HG02973 (cell line): ENCODE data around the gene NUDCD3.
A peak's percentile ranks its signal among the peaks of the same experiment; 100 is the strongest.

Experiments
- ATAC-seq: cut with Tn5 transposase; IDR thresholded peaks from one replicate; pipeline ENCODE4 v1.9.1; 2021; ENCODE audit warnings: moderate library complexity; ENCODE audit not compliant: unreplicated experiment

Gene NUDCD3

DNA sequence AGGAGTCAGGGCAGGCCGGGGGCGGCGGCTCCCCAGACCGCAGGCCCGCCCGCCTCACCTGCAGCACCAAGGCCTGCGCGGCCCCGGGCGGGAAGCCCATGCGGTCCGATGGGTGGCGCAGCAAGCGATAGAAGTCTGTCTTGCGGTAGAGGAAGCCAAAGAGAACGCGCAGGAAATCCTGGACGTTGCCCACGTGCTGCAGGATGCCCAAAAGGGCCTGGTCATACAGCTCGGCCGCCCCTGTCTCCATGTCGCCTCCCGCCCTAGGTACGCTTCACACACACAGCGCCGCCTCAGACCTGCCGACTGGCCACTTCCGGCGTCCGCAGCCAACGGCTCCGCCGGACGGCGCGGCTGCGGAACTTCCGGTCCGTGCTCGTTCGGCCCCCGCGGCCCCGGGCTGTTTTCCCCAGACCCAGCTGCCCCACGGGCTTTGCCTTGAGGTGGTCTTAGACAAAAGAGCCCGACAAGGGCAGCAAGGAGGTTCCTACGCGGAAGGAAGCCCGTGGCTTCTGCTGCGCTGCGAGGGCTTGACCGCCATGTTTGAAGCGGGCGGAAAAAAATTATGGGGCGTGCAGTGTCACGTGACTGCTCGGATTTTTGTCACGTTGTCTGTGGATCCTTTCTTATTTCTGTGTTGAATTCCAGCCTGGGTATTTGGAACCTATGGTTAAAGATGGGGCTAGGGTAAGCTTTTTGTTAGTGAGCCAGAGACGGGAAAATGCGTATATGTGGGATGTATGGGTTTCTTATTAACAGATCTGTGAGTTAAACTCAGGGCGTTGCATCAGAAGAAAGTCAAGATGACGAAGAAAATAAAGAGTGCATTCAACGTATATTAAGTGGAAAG lies at the start of gene NUDCD3:
Gene NUDCD3, minus strand, starts transcription at position 308 of the 850 bp plus-strand sequence. Its CDS starts 58 bp downstream, at position 250.
- ATAC-seq: peak; percentile 87

DNA sequence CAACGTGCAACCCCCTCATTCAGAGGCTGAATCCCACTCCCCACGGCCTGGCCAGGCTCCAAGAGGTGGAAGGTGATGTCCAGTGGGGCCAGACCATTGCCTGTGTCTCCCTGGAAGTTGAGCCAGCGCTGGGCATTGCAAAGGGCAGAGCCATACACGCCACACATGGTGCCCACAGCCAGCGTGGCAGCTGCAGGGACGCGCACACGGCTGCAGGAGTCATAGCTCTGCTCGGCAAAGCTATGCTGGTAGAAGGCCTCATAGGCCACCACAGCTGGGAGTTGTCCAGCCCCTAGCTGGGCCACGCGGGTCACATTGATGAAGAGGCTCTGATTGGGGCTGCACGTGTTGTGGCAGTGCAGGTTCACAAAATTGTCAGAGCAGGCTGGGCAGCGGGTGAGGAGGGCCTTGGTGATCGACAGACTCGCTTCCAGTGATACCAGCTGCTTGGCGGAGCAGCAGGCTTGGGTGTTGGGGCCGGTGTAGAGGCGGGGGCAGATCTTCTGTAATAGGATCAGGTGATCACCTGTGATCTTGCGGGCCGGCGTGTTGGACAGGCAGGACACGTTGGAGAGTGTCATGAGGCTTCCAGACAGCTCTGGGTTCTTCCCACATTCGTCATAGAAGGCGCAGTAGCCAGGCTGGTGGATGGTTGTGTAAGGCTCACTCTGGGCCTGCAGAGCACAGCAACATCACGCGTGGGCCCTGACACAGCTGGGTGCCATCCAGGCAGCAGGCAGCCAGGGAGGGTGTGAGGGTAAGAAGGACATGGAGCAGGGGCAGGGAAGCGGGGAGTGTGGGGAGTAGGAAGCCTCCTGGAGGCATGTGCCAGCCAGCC lies 49.4 kb upstream of the NUDCD3 start:
- ATAC-seq: no peak

DNA sequence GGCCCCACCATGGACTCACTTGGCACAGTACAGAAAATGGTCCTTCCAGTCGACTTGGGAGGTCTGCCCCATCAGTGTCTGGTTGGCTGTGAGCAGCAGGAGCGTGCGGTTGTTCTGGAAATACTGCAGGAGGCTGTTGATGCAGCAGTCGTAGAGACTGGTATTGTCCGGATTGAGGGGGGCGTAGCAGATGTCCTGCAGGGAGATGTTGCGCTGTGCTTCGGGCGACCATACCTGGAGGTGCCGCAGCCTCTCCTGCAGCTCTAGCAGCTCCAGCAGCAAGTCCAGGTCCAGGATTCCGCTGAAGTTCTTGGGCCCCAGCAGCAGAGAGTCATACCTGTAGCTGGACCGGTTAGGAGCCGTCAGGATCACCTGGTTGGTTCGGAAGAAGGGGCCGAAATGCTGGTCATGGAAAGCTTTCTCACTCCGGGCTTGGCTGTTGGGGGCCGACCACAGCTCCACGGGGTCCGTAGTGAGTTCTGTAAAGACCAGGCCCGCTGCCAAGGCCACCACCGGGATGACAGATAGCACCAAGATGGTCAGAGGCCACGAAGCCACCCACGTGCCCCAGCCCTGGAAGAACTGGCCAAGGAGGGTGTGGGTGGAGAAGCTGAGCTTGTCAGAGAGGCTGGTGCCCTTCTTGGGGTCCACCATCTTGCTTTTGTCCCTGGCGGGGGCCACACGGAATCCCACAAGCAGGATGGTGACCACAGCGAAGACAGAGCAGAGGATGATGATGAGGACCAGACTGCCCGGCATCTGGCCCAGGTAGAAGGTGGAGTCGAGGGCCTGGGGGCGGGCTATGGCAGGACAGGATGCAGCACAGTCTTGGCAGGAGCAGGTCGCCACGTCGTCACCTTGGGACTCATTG lies 48.6 kb upstream of the NUDCD3 start:
- no peak for ATAC-seq

DNA sequence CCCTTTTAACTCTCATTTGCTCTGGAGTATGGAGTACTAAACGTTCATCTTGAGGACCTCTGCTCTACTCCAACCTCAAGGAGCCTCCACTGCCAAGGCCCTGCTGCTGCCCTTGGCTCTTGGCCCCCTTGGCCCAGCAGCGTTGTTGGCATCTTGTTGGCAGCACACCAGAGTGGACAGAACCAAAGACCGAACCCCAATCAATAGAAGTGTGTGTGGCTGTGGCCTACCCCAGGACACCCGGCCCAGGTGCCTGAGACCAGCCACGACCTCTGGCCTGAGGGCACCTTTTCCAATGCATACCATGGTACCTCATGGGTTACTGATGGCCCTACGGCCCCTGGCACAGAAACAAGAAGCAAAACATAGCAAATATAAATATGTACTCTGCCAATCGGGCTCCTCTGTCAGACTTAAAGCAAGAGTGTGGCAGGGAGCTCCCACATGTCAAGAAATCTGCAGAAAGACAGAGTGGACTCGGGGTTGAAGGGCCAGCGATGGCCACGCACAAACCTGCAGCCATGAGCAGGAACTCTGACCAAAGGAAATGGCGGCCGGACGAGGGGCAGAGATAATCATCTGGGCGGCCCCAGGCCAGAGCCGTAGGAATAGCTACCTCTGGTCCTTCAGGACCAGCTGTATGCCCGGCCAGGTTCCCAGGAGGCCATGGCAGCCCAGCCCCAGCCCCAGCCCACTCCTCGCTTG lies 47.8 kb upstream of the NUDCD3 start:
- ATAC-seq: no peak

DNA sequence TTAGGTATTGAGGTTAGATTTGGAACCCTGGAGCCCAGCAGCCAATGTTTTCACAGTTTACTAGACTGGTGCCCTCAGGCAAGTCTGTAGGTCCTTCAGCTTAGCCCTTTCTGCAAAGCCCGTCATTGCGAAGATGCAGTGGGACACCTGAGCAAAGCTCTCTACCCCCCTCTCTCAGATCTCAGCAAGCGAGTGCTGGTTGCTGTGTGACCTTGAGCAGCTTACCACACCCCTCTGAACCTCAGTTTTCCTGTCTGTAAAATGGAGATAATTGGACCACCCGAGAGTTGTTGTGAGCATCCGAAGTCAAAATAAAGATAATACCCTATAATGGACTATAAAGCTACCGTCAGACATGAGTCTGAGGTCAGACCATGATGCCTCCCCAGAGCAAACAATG lies 47.0 kb upstream of the NUDCD3 start:
- ATAC-seq: no peak

DNA sequence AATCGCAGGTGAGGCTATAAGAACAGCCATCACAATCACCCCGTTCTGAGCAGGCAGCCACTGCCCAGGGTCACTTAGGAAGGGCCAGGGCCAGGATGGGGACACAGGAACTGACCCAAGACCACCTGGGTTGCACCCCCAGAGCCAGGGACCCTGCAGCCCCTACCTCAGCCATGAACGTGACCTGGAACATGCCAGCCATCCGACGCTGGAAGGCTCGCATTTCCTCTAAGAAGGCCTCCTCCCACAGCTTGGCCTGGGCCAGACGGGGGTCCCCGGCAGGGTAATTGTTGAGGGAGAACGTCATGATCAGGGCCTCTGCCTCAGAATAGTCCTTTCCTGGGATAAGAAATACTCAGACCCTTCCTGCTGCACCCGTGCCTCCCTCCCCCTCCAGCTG lies 45.6 kb upstream of the NUDCD3 start:
- no peak for ATAC-seq

DNA sequence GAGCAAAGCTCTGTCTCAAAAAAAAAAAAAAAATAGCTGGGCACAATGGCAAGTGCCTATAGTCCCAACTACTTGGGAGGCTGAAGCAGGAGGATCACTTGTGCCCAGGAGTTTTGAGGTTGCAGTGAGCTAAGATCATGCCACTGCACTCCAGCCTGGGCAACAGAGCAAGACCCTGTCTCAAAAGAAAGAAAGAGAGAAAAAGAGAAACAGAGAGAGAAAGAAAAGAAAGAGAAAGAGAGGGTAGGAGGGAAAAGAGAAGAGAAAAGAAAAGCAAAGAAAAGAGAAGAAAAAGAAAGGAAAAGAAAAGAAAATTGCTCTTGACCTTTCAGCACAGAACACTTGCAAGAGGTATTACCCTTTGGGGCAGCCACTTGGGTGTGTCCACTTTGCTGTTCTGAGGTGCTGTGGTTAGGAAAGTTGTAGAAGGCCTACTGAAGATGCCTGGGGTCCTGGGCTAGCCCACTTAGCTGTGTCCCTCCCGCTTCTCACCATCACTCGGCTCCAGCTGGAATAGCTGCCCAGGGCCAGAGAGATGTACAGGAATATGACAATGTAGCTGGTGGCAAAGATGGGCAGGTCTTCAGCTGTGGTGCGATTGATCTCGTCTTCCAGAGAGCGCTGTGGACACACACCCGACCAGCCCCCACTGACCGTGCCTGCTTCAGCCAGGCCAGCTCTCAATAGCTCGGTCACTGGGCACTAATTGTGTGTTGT lies 45.0 kb upstream of the NUDCD3 start:
- no peak for ATAC-seq

DNA sequence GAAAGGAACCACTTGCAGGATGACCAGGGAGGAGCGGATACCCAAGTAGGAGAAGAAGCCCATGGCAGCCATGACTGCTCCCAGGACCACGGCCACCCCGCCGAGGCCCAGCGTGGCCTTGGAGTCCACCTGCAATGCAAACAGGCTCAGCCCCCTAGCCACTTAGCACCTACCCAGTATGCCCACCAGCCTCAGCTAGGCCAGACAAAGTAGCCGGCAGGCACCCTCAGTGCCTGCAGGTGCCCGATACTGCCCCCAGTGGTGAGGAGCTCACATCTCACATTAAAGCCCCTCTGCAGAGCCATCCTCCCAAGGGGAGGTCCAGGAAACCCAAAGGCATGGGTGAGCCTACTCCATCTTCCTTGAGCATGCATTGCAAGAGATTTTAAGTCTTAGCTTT lies 44.0 kb upstream of the NUDCD3 start:
- ATAC-seq: no peak

DNA sequence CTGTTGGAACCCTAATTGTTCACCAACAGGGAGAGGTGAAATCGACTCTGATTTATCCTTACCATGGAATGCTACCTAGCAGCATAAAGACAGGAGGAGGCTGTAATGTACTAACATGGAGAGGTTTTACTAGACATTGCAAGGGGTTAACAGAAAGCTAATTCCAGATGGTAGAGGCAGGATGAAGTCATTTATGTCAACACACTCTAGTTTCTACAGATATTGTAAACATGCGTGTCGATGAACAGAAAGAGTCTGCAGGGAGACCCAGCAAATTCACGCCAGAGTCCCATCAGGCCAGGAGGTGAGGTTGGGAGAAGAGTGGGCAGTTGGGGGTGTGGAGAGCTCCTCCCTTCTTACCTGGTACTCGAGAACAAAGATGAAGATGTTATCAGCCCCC lies 43.6 kb upstream of the NUDCD3 start:
- no peak for ATAC-seq

DNA sequence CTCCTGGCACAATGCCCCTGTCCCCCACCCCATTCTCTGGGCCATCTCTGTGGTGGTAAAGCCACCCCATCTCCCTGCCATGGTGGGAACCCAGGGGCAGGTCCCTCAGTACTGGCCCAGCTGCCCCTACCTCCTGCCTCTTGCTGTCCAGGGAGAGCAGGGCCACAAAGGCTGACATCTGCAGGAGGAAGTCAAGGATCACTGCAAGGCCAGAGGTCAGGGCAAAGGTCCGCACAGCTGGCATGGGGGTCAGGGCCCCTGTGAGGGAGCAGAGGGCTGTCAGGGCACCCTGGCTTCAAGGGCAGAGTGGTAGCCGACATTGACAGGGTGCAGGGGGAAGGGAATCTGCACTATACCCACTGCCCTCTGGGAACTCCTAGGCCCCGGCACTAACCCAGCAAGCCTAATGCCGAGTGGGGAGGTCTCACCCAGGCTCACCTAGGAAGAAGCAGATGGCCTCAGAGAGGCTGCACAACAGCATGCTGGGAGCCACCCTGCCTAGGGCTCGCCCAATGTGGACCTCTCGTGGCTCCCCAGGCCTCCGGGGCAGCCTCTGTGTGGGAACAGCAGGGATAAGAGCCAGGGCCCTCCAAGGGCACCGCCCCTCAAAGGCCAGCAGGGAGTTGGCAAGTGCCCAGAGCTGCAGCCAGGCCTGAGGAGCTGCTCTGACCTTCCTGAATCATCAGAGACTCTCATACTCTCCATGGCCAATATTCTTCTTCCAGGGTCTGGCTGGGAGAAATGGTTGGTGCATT lies 43.0 kb upstream of the NUDCD3 start:
- no peak for ATAC-seq

DNA sequence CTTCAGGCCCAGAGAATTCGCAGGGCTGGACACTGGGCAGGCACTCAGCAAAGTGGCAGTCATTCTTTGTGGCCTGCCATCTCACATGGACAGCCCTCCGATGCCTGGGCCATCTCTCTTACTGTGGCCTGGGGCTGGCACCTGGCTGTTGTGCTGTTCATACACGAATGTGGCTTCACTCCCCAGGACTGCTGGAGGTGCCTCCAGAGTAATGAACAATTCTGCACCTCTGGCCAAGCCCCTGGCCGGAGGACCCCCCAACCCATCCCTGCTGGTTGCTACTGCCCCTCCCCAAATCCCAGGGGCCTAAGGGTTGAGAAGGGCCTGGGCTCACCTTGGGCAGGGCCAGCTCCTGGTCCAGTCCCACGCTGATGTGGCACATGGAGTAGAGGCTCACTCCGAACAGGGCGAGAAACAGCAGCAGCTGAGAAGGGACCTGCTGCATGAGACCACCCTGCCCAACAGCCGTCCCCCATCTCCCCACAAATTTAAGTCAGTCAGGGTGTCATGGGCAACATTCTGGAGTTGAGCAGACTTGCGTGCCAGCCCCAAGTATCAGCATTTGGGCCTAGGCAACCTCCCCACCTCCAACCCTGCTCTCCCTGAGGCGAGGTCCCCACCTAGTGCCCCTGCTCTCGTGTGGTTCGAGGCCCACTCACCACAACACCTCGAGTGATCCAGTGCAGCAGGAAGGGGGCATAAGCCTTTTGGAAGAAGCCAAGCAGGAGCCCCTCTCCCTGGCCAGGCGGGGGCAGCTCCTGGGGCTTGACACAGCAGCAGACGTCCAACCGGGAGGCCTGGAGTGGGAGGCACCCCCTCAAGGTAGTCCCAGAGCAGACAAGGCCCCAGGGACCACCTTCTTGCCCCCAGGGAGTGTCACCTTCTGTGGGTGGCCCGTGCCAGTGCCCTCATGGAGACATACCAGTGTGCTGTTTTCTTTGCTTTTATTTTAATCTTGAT lies 41.2 kb upstream of the NUDCD3 start:
- no peak for ATAC-seq

DNA sequence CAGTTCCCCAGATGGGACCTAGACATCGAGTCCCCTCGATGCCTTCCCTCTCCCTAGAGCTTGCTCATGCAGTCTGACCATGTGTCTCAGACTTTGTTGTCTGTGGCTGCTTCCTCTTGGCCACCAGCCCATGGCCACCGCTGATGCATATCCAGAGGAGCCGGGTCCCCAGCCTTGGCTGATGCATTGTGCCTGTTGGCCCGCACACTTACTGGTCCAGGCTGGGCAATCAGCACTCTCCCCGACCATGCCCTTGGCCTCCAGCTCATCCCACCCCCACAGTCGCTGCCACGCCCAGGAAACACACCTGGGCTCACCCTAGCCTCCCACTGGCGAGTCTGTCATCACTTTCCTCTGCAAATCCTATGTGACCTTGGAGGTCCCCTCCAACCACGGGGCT lies 40.5 kb upstream of the NUDCD3 start:
- ATAC-seq: no peak

DNA sequence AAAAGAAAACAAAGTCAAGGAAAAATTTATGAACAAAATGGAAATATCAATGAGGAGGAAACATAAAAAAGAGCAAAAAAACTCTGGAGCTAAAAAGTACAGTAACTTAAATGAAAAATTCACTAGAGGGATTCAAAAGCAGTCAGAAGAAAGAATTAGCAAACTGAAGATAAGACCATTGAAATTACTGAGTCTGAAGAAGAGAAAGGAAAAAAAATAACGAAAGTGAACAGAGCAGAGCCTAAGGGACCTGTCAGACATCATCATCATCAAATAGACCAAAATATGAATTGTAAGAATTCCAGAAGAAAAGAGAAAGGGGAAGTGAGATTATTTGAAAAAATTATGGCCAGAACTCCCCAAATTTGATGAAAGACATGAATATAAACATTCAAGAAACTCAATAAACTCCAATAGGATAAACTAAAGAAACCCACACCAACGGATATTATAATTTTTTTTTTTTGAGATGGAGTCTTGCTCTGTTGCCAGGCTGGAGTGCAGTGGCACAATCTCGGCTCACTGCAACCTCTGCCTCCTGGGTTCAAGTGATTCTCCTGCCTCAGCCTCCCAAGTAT lies 34.4 kb upstream of the NUDCD3 start:
- ATAC-seq: no peak

DNA sequence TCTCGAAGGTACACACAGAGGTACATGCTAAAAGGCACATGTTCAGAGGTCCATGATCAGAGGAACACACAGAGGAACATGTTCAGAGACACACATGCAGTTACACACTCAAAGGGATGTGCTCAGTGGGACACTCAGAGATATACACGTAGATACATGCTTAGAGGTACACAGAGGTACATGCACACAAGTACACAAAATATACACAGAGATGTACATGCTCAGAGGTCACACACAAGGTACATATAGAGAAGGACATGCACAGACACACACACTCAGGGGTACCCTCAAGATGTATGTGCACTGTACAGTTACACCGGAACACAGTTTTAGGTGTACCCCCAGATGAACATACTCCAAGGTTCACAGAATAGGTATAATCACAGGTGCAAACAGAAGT lies 31.9 kb upstream of the NUDCD3 start:
- no peak for ATAC-seq

DNA sequence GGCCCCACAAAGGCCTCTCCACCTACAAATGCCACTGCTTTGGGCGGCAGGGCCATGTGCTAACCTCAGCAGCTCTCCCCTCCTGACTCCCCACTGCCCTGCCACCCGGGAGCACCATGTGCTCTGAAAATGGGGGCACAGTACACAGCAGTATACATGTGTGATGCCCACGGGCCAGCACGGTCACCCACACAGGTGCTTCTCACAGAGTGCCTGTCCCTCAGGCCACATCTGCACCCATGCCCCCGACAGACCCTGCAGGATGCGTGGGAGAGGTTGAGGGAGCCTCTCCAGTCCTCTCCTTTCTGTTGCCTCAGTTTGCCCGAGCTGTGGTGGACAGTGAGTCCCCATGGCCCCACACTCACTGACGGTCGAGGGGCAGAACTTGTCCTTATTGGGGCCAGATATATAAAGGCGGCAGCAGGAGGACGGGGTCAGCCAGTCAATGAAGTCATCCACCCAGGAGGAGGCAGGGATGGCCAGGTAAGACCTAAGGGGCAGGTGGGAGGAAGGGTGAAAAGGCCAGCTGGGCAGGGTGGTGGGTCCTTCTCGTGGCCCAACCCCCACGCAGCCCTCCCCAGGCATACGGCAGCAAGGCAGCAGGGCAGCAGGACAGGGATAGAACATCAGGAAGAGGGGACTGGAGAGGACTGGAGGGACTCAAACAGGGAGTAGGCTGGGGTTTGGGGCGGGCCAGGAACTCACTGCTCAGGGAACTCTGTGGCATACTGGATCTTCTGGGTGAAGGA lies 31.1 kb upstream of the NUDCD3 start:
- no peak for ATAC-seq

DNA sequence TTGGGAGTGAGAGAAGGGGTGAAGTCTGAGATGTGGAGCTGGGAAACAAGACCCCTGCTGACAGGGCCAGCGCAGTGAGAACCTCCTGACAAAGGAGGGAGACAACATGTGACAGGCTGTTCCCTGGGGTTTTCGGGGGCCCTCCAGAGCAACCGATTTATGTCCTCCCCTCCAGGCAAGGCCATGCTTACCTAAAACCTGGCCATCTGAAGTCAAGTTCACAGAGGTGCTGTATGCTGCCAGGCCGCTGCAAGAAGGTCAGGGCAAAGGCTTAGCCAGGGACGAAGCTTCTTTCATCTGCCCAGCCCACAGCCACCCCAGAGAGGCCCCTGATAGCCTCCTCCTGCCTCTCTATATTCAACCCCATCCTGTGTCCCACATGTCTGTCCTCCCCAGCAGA lies 30.1 kb upstream of the NUDCD3 start:
- no peak for ATAC-seq

DNA sequence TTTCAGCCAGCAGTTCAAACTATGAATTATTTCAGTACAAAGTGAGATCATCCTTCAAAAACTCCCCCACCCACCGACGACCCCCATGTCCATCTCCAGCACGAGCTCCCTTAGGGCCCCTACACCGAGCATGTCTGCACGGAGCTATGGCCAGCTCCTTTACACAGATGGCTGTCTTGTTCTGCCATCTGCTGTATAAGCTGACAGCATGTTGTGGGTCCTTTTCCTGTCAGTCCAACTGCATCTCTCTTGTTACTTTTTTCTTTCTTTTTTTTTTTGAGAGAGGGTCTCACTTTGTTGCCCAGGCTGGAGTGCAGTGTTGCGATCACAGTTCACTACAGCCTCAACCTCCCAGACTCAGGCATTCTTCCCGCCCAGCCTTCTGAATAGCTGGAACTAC lies 29.1 kb upstream of the NUDCD3 start:
- ATAC-seq: no peak
